Activated B cell treated with CpG ODN at 0.5 μM for 24 hours (primary cell): ENCODE results near the gene TET3. TPM values are rescaled to one million over a fixed set of nuclear protein-coding genes. Genes with fewer than 3 reads are reported as not detected.

ENCODE experiments used
- total RNA-seq: library from RNA; stranded (reverse); gene quantifications from 2 replicates; pipeline ENCODE4 v1.2.3, GENCODE V29; 2022

The TET3 gene
- total RNA-seq, 1 donor from 2014 or later = 60.1 TPM

Other genes with a start within 250 kb of the TET3 start
- 26.9 and 27.1 TPM in 2 replicates for gene TPRKB, start 247.6 kb upstream of the TET3 start, total RNA-seq
- gene DUSP11, start 204.8 kb upstream of the TET3 start, total RNA-seq = 25.6 and 30.5 TPM in 2 replicates
- not detected in 2 replicates for gene C2orf78, start 200.7 kb upstream of the TET3 start, total RNA-seq
- gene STAMBP, start 155.9 kb upstream of the TET3 start, total RNA-seq = 32.2 and 35.4 TPM in 2 replicates
- gene ACTG2, start 91.9 kb upstream of the TET3 start, total RNA-seq = not detected in 2 replicates
- gene DGUOK, start 58.0 kb upstream of the TET3 start, total RNA-seq = 70.1 and 77.4 TPM in 2 replicates
- gene BOLA3, start 163.0 kb downstream of the TET3 start, total RNA-seq = 18.8 and 19.1 TPM in 2 replicates
- gene MOB1A, start 194.0 kb downstream of the TET3 start, total RNA-seq = 314 and 318 TPM in 2 replicates
- 135 and 150 TPM in 2 replicates for gene MTHFD2, start 213.7 kb downstream of the TET3 start, total RNA-seq